DND-41 (cell line): Measurements from ENCODE around the gene KCNN1.

Experiments
- ATAC-seq: fragments of 200-7000 bp; cut with Tn5 transposase; 3 replicates; pipeline ENCODE4 v1.9.1; 2021; ENCODE audit warnings: low read depth; ENCODE audit not compliant: insufficient read depth
- DNase-seq: peaks from one replicate; pipeline ENCODE4 v3.0.0-alpha.2; 2020
- H2AFZ ChIP-seq: 2 replicates; pipeline ENCODE4 v1.6.0; 2012; ENCODE audit warnings: low read depth, low read length
- H3K27ac ChIP-seq: 2 replicates; pipeline ENCODE4 v1.5.1; 2012; ENCODE audit warnings: low read length, inconsistent platforms
- H3K27me3 ChIP-seq: fragments of 200-600 bp; sonication (generic); 2 replicates; pipeline ENCODE4 v1.6.0; 2012; ENCODE audit warnings: low read length, mild to moderate bottlenecking, inconsistent platforms; ENCODE audit not compliant: insufficient read depth, poor library complexity
- H3K36me3 ChIP-seq: 2 replicates; pipeline ENCODE4 v1.5.1; 2012; ENCODE audit warnings: low read length, inconsistent platforms; ENCODE audit not compliant: insufficient read depth
- H3K4me1 ChIP-seq: 2 replicates; pipeline ENCODE4 v1.5.1; 2012; ENCODE audit warnings: mild to moderate bottlenecking, low read length; ENCODE audit not compliant: insufficient read depth
- H3K4me2 ChIP-seq: 2 replicates; pipeline ENCODE4 v1.6.0; 2012; ENCODE audit warnings: mild to moderate bottlenecking, moderate library complexity, low read length, inconsistent platforms; ENCODE audit not compliant: insufficient read depth
- H3K4me3 ChIP-seq, 2 experiments: fragments of 200-600 bp in 1 of 2; shearing (Covaris generic) in 1 of 2; 2 replicates each; pipeline ENCODE4 v1.5.1; 2012 to 2016; ENCODE audit warnings: inconsistent platforms in 2 of 2, low read length in 2 of 2, mild to moderate bottlenecking in 2 of 2, low read depth in 1 of 2, moderate library complexity in 1 of 2
- H3K79me2 ChIP-seq: 2 replicates; pipeline ENCODE4 v1.6.0; 2012; ENCODE audit warnings: low read length, inconsistent platforms; ENCODE audit not compliant: insufficient read depth
- H3K9ac ChIP-seq: 2 replicates; pipeline ENCODE4 v1.6.0; 2012; ENCODE audit warnings: low read depth, mild to moderate bottlenecking, inconsistent platforms, low read length, moderate library complexity
- H3K9me3 ChIP-seq: 2 replicates; pipeline ENCODE4 v1.5.1; 2012; ENCODE audit warnings: low read length, moderate library complexity, mild to moderate bottlenecking, inconsistent platforms; ENCODE audit not compliant: insufficient read depth, severe bottlenecking
- H4K20me1 ChIP-seq: 2 replicates; pipeline ENCODE4 v1.6.0; 2012; ENCODE audit warnings: low read length; ENCODE audit not compliant: insufficient read depth
- EZH2 ChIP-seq: IDR thresholded peaks from 3 replicates; pipeline ENCODE4 v1.6.1; 2012; ENCODE audit warnings: borderline replicate concordance, low read depth, mild to moderate bottlenecking, moderate library complexity, low read length, inconsistent platforms; ENCODE audit not compliant: severe bottlenecking
- TF ChIP-seq, protein P1 (sequence below): IDR thresholded peaks from 2 replicates; pipeline ENCODE4 v1.5.1; 2012; ENCODE audit warnings: borderline replicate concordance, low read length, moderate library complexity, mild to moderate bottlenecking; ENCODE audit not compliant: poor library complexity, severe bottlenecking; ENCODE audit errors: extremely low read depth

KCNN1 gene

DNA sequence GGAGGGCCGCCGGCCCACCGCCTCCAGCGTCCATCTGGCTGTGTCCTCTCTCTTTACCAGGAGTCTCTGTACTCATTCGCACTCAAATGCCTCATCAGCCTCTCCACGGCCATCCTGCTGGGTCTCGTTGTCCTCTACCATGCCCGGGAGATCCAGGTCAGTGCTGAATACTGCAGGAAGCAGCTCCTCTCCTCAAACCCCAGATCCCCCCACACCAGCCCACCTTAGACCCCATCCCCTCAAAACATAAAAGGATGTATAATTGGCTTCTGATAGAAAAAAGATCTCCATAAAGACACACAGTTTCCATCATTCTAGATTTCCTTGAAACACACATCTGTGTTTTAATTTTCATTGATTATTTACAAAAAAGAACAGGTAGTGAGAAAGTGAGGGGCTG is 8.1 kb downstream of the KCNN1 start:
- no peaks in the 10 kb centered on the region for H3K79me2 ChIP-seq
- no peak overlapping the region for H3K4me2 ChIP-seq
- no peak overlapping the region for H3K4me3 ChIP-seq
- H4K20me1 ChIP-seq = no peaks in the 10 kb centered on the region
- H3K27ac ChIP-seq = no peak overlapping the region
- DNase-seq = no peak
- TF ChIP-seq, protein P1, sequence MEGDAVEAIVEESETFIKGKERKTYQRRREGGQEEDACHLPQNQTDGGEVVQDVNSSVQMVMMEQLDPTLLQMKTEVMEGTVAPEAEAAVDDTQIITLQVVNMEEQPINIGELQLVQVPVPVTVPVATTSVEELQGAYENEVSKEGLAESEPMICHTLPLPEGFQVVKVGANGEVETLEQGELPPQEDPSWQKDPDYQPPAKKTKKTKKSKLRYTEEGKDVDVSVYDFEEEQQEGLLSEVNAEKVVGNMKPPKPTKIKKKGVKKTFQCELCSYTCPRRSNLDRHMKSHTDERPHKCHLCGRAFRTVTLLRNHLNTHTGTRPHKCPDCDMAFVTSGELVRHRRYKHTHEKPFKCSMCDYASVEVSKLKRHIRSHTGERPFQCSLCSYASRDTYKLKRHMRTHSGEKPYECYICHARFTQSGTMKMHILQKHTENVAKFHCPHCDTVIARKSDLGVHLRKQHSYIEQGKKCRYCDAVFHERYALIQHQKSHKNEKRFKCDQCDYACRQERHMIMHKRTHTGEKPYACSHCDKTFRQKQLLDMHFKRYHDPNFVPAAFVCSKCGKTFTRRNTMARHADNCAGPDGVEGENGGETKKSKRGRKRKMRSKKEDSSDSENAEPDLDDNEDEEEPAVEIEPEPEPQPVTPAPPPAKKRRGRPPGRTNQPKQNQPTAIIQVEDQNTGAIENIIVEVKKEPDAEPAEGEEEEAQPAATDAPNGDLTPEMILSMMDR = no peak
- TF ChIP-seq EZH2 = no peak
- ATAC-seq = no peak
- H3K27me3 ChIP-seq = no peaks in the 10 kb centered on the region
- no peak overlapping the region for H3K9ac ChIP-seq
- H2AFZ ChIP-seq = no peak overlapping the region
- no peaks in the 10 kb centered on the region for H3K36me3 ChIP-seq
- no peaks in the 10 kb centered on the region for H3K4me1 ChIP-seq
- H3K9me3 ChIP-seq = no peaks in the 10 kb centered on the region

- Histone ChIP-seq H4K20me1 (no peaks in the 10 kb centered on the region), H3K79me2 (no peaks in the 10 kb centered on the region), H3K4me1 (no peaks in the 10 kb centered on the region), H3K27me3 (no peaks in the 10 kb centered on the region), H3K4me2 (no peak overlapping the region), H2AFZ (no peak overlapping the region), H3K4me3 (no peak overlapping the region), H3K27ac (no peak overlapping the region), H3K9me3 (no peaks in the 10 kb centered on the region), H3K36me3 (no peaks in the 10 kb centered on the region), H3K9ac (no peak overlapping the region)
- ATAC-seq = no peak
- TF ChIP-seq, protein P1 = no peak
- no peak for TF ChIP-seq EZH2
- DNase-seq = no peak
Measured at GRCh38 chr19:17977021-17977420, 10.1 kb downstream of the KCNN1 start.

DNA sequence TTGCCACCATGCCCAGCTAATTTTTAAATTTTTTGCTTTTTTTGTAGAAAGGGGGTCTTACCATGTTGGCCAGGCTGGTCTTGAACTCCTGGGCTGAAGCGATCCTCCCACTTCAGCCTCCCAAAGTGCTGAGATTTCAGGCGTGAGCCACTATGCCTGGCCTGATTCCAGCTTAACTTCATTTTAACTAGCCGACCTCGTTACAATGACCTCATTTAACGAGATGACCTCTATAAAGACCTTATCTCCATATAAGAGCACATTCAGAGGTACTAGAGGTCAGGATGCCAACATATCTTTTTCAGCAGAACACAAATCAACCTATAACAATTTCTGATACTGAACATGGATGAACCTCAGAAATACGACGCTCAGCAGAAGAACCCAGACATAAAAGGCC is 10.6 kb downstream of the KCNN1 start:
- H2AFZ ChIP-seq = no peak overlapping the region
- no peak overlapping the region for H3K4me3 ChIP-seq
- H3K9ac ChIP-seq = no peak overlapping the region
- no peaks in the 10 kb centered on the region for H3K4me1 ChIP-seq
- H4K20me1 ChIP-seq = no peaks in the 10 kb centered on the region
- no peak for TF ChIP-seq EZH2
- TF ChIP-seq, protein P1 = no peak
- ATAC-seq = no peak
- no peak for DNase-seq
- H3K9me3 ChIP-seq = no peaks in the 10 kb centered on the region
- H3K27ac ChIP-seq = no peak overlapping the region
- no peaks in the 10 kb centered on the region for H3K27me3 ChIP-seq
- H3K4me2 ChIP-seq = no peak overlapping the region
- no peaks in the 10 kb centered on the region for H3K79me2 ChIP-seq
- H3K36me3 ChIP-seq = no peaks in the 10 kb centered on the region

GRCh38 chr19:17981611-17982010 is 14.7 kb downstream of the KCNN1 start:
- TF ChIP-seq, protein P1 = no peak
- TF ChIP-seq EZH2 = no peak
- no peak for ATAC-seq
- Histone ChIP-seq H3K4me3 (no peak overlapping the region), H3K79me2 (no peaks in the 10 kb centered on the region), H2AFZ (no peak overlapping the region), H3K27ac (no peak overlapping the region), H3K9ac (no peak overlapping the region), H3K4me1 (no peaks in the 10 kb centered on the region), H3K4me2 (no peak overlapping the region), H4K20me1 (no peaks in the 10 kb centered on the region), H3K36me3 (no peaks in the 10 kb centered on the region), H3K27me3 (no peaks in the 10 kb centered on the region), H3K9me3 (no peaks in the 10 kb centered on the region)
- no peak for DNase-seq
